Cerebellar nuclear complex (tissue), 1 donor: Measurements from ENCODE around the gene CHMP1B.
A peak's percentile ranks its signal among the peaks of the same experiment; 100 is the strongest.
"Not testable (repeated sequence)": the region's sequence is repeated elsewhere in the genome, so short reads cannot be mapped to it uniquely, and the experiment has no call there.

Source experiments
- DNase-seq, 2 experiments: peaks; one replicate each; lab custom pipeline; 2025; lab: John Stamatoyannopoulos, UW

Gene CHMP1B

GRCh38 chr18:11840493-11840892 is 10.7 kb upstream of the CHMP1B start:
- no peak for DNase-seq

- no peak for DNase-seq
These were observed 8.7 kb upstream of the CHMP1B start for GRCh38 chr18:11842562-11842961.

DNA sequence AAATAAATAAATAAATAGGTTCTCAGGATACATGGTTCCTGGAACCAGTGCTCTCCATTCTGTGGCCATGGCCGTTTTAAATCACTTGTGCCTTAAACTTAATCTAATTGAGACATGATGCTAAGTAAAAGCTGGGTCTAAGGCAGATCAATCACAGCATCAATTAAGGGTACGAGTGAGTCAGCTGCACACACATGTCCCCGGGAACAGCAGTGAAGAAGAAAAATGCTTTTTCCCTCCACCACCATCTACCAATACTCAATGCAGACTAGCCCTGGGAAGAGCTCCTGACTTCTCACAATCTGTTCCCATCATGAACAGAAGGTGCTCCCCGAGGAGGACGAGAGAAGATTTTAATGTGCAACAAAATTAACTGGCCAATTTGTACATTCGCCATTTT is 6.8 kb upstream of the CHMP1B start:
- no peak for DNase-seq

- no peak for DNase-seq
These were observed 5.6 kb upstream of the CHMP1B start for GRCh38 chr18:11845654-11846053.

GRCh38 chr18:11847811-11848210 is 3.4 kb upstream of the CHMP1B start:
- no peak for DNase-seq

DNA sequence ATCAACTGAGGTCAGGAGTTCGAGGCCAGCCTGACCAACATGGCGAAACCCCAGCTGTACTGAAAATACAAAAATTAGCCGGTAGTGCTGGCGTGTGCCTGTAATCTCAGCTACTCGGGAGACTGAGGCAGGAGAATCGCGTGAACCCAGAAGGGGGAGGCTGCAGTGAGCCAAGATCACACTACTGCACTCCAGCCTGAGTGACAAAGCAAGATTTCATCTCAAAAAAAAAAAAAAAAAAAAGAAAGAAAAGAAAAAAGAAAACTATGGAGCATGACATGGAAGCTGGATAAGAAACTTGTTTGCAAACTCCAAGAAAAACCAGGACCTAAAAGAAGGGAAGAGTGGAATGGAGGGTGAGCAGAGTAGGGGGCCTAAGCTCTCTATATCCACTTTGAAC is 1.9 kb upstream of the CHMP1B start:
- no peak for DNase-seq

DNA sequence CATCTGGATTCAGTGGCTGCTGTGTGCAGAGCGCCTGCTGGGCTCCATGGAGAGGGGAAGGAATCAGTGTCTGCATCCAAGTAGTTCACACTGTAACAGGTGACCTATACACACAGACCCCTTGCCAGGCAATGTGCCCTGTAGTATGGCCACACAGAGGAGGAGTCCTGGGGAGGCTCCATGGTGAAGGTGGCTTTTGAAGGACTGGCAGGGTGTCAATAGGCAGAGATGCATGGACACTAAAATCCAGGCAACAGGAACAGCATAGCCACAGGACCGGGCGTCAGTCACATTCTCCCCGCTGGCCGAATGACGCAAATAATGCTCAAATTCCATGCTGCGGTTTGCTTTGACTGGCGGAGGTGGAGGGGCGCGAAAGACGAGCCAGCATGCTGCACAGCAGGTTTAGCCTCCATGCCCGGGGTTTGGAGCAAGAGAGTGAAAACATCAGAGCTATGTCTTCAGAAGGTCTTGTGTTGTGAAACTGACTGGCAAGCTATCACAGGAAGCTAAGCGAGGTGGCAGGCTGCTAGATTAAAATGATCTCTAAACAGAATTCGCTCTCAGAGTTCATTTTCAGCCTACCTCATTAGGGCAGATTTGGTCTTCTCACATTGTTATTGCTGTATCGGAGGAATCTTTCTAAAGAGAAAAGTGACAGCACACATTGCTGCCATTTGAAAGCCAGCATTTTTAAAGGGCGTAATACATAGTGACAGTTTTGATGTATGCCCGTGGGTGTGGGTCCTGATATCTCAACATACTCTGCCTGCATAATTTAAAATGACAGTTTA is 1.2 kb upstream of the CHMP1B start:
- peak in 1 of 2 experiments; percentile 67 for DNase-seq

DNA sequence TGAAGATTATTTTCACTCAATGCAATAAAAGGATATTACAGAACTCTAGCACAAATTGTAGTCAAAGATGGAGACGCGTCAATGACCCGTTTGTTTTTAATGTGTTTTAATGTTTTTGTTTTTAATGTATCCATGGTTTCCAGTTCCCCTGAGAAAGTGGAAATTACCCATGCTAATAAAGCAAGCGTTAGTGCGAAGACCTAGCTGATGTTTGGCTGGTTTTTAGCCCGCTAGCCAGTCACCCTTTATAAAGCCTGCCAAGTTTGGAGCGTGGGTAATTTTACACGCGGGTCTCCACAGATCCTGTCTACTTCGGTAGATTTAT is 430 bp upstream of the CHMP1B start:
- DNase-seq = peak in 1 of 2 experiments; percentile 54

DNA sequence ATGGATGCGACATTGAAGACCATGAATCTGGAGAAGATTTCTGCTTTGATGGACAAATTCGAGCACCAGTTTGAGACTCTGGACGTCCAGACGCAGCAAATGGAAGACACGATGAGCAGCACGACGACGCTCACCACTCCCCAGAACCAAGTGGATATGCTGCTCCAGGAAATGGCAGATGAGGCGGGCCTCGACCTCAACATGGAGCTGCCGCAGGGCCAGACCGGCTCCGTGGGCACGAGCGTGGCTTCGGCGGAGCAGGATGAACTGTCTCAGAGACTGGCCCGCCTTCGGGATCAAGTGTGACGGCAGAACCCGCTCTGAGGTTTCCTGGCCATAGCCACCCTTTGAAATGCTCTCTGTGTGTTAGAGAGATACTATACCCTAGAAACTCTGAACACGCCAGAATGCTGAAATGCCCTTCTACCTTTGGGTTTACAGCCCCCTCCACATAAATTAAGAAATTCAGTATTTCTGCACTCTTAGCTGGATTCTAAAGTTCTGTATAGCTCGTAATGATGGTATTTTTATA is 659 bp downstream of the CHMP1B start:
- DNase-seq = no peak

DNA sequence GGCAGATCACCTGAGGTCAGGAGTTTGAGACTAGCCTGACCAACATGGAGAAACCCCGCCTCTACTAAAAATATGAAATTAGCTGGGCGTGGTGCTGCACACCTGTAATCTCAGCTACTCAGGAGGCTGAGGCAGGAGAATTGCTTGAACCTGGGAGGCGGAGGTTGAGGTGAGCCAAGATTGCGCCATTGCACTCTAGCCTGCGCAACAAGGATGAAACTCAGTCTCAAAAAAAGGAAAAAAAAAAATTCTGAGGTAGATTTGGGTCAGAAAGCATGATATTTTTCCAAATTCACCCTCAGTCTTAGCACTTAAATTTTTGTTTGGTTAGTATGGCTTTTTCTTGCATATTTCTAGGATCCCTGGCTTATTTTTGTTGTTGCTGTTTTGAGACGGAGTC is 3.3 kb downstream of the CHMP1B start:
- not testable (repeated sequence) for DNase-seq

- DNase-seq = no peak
These were observed 6.1 kb downstream of the CHMP1B start for GRCh38 chr18:11857177-11857887.

GRCh38 chr18:11859282-11859830 is 8.1 kb downstream of the CHMP1B start:
- no peak for DNase-seq

- DNase-seq = no peak
These were observed 8.7 kb downstream of the CHMP1B start for GRCh38 chr18:11859903-11860407.

- no peak for DNase-seq
These were observed 9.6 kb downstream of the CHMP1B start for GRCh38 chr18:11860594-11861450.

DNA sequence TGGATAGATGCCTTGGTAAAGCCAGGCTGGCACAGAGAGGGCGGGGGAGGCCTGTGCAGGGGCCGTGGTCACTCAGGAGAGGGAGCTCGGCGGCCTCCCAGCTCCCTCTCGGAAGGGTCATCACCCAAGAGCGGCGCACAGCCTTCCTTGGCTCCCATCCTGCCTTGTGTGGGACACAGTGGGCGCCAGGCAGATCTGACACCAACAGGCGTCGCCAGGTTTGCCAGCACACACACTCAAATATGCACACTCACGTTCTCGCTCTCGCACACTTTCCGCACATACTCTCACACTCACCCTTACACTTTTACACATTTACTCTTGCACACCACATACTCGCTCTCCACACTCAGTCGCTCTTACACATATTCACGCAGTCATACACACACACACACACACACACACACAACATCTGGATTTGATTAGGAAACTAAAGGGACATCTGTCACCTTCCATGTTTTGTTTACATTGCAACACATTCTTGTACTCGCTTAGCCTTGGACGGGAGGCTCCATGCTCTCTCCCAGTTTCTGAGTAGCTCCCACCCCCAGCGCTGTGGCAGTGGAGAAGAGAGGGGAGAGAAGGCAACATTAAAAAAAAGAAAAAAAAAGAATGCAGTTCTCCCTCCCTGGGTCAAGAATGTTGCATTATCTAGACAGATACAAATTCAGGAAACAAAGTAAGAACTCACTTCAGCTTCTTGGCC is 10.5 kb downstream of the CHMP1B start:
- no peak for DNase-seq

DNA sequence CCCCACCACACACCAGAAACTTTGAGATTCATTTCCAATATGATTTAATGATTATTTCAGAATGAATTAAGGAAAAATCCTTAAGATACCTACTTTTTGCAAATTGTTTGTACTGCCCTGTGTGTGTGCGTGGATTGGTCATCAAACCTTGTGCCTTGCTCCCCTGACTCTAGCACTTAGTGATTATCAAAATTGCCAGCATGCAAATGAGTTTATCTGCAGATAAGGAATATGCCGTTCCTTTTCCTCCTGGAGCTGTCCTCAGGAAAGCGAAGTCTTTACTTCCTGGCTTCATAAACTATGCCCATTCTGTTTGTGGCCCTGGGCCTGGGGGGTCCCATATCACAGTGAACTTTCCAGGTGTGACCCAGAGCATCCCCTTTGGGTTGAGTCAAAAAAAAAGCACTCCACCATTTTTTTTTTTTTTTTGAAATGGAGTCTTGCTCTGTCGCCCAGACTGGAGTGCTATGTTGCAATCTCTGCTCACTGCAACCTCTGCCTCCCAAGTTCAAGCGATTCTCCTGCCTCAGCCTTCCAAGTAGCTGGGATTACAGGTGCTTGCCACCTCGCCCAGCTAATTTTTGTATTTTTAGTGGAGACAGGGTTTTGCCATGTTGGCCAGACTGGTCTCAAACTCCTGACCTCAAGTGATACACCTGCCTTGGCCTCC is 11.4 kb downstream of the CHMP1B start:
- DNase-seq = no peak

DNA sequence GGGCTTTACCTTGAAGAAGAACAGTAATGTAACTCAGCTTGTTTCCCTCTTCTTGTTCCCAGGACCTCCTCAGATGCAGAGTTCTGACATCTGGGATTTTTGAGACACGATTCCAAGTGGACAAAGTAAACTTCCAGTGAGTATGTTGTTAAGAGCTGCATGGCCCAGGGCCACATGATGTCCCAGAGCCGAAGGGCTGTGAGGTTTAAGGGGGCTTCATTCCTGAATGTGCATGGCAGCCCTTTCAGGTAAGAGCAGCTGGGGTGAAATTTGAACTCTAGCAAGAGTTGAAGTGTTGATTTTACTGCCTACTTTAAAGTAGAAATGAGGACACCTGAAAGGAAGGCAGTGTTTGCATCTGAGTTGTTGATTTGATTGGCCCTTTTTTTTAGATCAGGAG is 13.3 kb downstream of the CHMP1B start:
- no peak for DNase-seq

GRCh38 chr18:11865071-11865470 is 13.9 kb downstream of the CHMP1B start:
- DNase-seq = no peak

GRCh38 chr18:11866329-11866728 is 15.1 kb downstream of the CHMP1B start:
- no peak for DNase-seq

DNA sequence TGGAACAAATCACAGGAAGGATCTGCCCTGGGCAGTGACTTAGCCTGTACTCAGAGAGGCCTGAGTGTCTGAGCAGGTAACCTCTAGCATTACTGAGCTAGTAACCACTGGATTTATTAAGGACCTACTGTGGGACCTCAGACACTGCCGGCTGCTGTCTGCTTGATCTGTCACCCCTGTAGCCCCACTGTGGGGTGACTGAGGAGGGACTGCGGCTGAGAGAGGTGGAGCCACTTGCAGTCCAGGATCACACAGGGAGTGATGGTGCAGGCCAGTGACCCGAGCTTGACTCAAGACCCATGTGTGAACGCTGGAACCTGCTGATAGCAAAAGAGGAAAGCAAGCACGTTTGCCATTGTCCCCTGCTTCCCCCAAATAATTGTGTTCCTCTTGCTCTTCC is 15.6 kb downstream of the CHMP1B start:
- no peak for DNase-seq

DNA sequence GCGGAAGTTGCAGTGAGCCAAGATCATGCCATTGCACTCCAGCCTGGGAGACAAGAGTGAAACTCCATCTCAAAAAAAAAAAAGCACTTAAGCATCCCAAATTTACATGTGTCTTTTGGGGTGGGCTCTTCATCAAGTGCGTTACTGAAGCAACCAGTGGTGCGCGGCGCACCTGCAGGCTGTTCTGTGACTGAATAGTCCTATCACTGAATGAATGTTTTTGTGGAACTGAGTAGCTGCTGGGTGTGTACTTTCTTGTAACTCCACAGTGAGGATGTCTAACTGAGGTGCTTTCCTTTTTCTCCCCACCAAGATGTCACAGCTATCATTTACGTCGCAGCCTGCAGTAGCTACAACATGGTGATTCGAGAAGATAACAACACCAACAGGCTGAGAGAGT is 17.0 kb downstream of the CHMP1B start:
- no peak for DNase-seq
